ENCODE data around the gene ZNF488.

Gene ZNF488

DNA sequence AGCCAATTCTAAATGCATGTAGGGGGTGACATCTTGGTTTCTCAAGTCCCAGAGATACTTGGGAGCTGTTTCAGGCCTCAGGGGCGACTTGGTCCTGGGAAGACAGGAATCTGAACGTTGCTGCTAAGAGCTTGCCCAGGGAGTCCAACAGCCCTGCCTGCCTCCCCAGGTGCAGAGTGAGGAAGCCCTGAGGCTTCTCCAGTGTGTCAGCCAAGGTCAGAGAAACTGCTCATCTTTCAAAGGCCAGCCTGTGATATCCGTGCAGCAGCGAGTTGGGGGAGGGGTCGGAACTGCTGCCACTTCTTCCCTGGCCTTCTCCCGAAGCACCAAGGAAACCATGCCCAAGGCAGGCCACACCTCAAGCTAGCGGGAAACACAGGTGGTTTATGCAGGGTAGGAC lies 52.1 kb downstream of the ZNF488 start:
- no peaks in the 10 kb centered on the region for H3K4me1 ChIP-seq (ENCODE audit: insufficient read depth, low read length, poor library complexity, severe bottlenecking)
- no peak overlapping the region for H2AFZ ChIP-seq (ENCODE audit: low read length)
- H3K36me3 ChIP-seq (ENCODE audit: insufficient read depth, low read length): no peaks in the 10 kb centered on the region
- no peak overlapping the region for H3K4me3 ChIP-seq (ENCODE audit: low read length, poor library complexity, severe bottlenecking)
- H3K4me2 ChIP-seq (ENCODE audit: low read depth, low read length, poor library complexity, severe bottlenecking): no peak overlapping the region
- no peaks in the 10 kb centered on the region for H3K27me3 ChIP-seq (ENCODE audit: insufficient read depth, low read length, poor library complexity, severe bottlenecking)
- no peaks in the 10 kb centered on the region for H3K9me3 ChIP-seq (ENCODE audit: insufficient read depth, low read depth, low read length)
- H3F3A ChIP-seq (ENCODE audit: low read depth): no peaks in the 10 kb centered on the region
- no peak overlapping the region for H3K9ac ChIP-seq (ENCODE audit: low read depth, low read length, poor library complexity, severe bottlenecking)
- no peaks in the 10 kb centered on the region for H4K20me1 ChIP-seq (ENCODE audit: insufficient read depth, low read length, poor library complexity, severe bottlenecking)
- no peaks in the 10 kb centered on the region for H3K9me2 ChIP-seq (replicated peaks; ENCODE audit: low read depth, low read length)
- H3K79me2 ChIP-seq (ENCODE audit: insufficient read depth, low read length): no peaks in the 10 kb centered on the region
- TF ChIP-seq, protein P1, sequence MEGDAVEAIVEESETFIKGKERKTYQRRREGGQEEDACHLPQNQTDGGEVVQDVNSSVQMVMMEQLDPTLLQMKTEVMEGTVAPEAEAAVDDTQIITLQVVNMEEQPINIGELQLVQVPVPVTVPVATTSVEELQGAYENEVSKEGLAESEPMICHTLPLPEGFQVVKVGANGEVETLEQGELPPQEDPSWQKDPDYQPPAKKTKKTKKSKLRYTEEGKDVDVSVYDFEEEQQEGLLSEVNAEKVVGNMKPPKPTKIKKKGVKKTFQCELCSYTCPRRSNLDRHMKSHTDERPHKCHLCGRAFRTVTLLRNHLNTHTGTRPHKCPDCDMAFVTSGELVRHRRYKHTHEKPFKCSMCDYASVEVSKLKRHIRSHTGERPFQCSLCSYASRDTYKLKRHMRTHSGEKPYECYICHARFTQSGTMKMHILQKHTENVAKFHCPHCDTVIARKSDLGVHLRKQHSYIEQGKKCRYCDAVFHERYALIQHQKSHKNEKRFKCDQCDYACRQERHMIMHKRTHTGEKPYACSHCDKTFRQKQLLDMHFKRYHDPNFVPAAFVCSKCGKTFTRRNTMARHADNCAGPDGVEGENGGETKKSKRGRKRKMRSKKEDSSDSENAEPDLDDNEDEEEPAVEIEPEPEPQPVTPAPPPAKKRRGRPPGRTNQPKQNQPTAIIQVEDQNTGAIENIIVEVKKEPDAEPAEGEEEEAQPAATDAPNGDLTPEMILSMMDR (conservative IDR thresholded peaks at IDR 0.05; ENCODE audit: low read length): no peak
- no peak for TF ChIP-seq EZH2phosphoT487 (IDR thresholded peaks at IDR 0.05; ENCODE audit: borderline replicate concordance)

DNA sequence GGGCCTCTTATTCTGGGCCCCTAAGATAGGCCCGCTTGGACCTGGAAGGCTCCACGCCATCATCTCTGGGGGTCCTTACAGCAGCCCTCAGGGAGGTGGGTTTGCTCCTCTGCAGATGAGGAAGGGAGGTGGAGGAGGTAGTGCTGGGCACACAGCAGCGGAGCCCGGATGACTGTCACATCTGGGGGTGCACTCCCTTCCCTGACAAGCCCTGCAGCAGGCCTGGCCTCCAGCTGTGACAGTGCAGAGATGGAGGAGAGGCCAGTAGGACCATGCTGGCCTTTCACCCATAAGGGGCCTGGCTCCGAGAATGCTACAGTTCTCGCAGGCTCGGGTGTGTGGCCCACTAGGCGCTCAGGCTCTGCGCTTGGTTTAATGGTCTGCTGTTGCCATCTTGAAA lies 52.6 kb downstream of the ZNF488 start:
- H3K4me2 ChIP-seq (ENCODE audit: low read depth, low read length, poor library complexity, severe bottlenecking): no peak overlapping the region
- H3K79me2 ChIP-seq (ENCODE audit: insufficient read depth, low read length): no peaks in the 10 kb centered on the region
- H4K20me1 ChIP-seq (ENCODE audit: insufficient read depth, low read length, poor library complexity, severe bottlenecking): no peaks in the 10 kb centered on the region
- H3F3A ChIP-seq (ENCODE audit: low read depth): no peaks in the 10 kb centered on the region
- TF ChIP-seq, protein P1 (conservative IDR thresholded peaks at IDR 0.05; ENCODE audit: low read length): no peak
- no peaks in the 10 kb centered on the region for H3K27me3 ChIP-seq (ENCODE audit: insufficient read depth, low read length, poor library complexity, severe bottlenecking)
- H3K4me1 ChIP-seq (ENCODE audit: insufficient read depth, low read length, poor library complexity, severe bottlenecking): no peaks in the 10 kb centered on the region
- no peaks in the 10 kb centered on the region for H3K9me2 ChIP-seq (replicated peaks; ENCODE audit: low read depth, low read length)
- H2AFZ ChIP-seq (ENCODE audit: low read length): no peak overlapping the region
- no peaks in the 10 kb centered on the region for H3K9me3 ChIP-seq (ENCODE audit: insufficient read depth, low read depth, low read length)
- H3K4me3 ChIP-seq (ENCODE audit: low read length, poor library complexity, severe bottlenecking): no peak overlapping the region
- no peaks in the 10 kb centered on the region for H3K36me3 ChIP-seq (ENCODE audit: insufficient read depth, low read length)
- H3K9ac ChIP-seq (ENCODE audit: low read depth, low read length, poor library complexity, severe bottlenecking): no peak overlapping the region

DNA sequence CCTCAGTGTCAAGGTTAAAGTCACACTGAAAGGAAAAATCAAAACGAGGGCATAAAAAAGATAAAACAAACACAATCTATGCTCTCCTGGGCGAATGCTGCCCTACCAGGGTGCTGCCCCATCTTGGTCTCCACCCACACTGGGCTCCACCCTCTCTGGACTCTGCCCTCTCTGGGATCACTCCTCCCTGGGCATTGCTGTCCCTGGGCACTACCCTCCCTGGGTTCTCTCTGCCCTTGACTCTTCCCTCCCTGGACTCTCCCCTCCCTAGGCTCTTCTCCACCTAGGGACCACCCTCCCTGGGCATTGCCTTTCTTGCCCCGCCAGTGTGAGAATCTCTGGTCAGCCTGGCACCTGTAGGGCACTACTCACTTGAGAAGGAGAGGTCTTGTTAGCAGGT lies 53.3 kb downstream of the ZNF488 start:
- Histone ChIP-seq H3K79me2 (ENCODE audit: insufficient read depth, low read length) (no peaks in the 10 kb centered on the region), H3K4me1 (ENCODE audit: insufficient read depth, low read length, poor library complexity, severe bottlenecking) (no peaks in the 10 kb centered on the region), H3K27me3 (ENCODE audit: insufficient read depth, low read length, poor library complexity, severe bottlenecking) (no peaks in the 10 kb centered on the region), H2AFZ (ENCODE audit: low read length) (no peak overlapping the region), H3K36me3 (ENCODE audit: insufficient read depth, low read length) (no peaks in the 10 kb centered on the region), H3K9me3 (ENCODE audit: insufficient read depth, low read depth, low read length) (no peaks in the 10 kb centered on the region), H3K9me2 (replicated peaks; ENCODE audit: low read depth, low read length) (no peaks in the 10 kb centered on the region), H3K4me3 (ENCODE audit: low read length, poor library complexity, severe bottlenecking) (no peak overlapping the region), H3F3A (ENCODE audit: low read depth) (no peaks in the 10 kb centered on the region), H3K4me2 (ENCODE audit: low read depth, low read length, poor library complexity, severe bottlenecking) (no peak overlapping the region), H3K9ac (ENCODE audit: low read depth, low read length, poor library complexity, severe bottlenecking) (no peak overlapping the region), H4K20me1 (ENCODE audit: insufficient read depth, low read length, poor library complexity, severe bottlenecking) (no peaks in the 10 kb centered on the region)
- no peak for TF ChIP-seq EZH2phosphoT487 (IDR thresholded peaks at IDR 0.05; ENCODE audit: borderline replicate concordance)
- TF ChIP-seq, protein P1 (conservative IDR thresholded peaks at IDR 0.05; ENCODE audit: low read length): no peak

Data from Loucy (cell line).